Coronary artery (tissue), 2 donors: ENCODE data around the gene SMAD9.

ENCODE experiments used
- DNase-seq: peaks from one replicate; pipeline ENCODE4 v3.0.0-alpha.2; 2017; ENCODE audit warnings: low spot score
- H3K27ac ChIP-seq, 2 donors: fragments of 200-600 bp; sonication (generic); one replicate each; pipeline ENCODE4 v1.5.1; 2016 to 2019
- H3K4me3 ChIP-seq: fragments of 200-600 bp; sonication (generic); 2 replicates; pipeline ENCODE4 v1.5.1; 2016; ENCODE audit warnings: mild to moderate bottlenecking, moderate library complexity
- TF ChIP-seq, protein P1 (sequence below): fragments of 200-600 bp; sonication (generic); IDR thresholded peaks from one replicate; pipeline ENCODE4 v1.5.1; 2019; ENCODE audit warnings: antibody characterized with exemption

Gene SMAD9

DNA sequence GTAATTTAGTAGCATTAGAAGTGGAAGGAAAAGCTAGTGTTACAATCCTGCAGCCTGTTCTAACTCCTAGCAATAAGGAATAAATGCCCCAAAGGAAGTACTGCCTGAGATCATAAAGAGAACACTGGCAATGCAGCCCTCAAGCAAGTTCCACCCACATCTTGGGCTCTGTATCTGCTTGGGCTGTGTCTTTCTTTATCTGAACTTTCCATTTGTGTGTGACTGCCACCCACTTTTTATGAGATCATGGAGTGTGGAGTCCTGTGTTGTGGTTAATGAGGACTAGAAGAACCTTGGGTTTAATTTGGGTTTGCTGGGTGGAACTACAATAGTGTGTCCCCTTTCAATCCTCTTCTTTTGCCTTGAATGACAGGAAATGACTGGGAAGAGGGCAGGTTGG is 62.8 kb downstream of the SMAD9 start:
- no peak overlapping the region for H3K27ac ChIP-seq
- DNase-seq, result no peak
- no peak overlapping the region for H3K4me3 ChIP-seq
- TF ChIP-seq, protein P1, sequence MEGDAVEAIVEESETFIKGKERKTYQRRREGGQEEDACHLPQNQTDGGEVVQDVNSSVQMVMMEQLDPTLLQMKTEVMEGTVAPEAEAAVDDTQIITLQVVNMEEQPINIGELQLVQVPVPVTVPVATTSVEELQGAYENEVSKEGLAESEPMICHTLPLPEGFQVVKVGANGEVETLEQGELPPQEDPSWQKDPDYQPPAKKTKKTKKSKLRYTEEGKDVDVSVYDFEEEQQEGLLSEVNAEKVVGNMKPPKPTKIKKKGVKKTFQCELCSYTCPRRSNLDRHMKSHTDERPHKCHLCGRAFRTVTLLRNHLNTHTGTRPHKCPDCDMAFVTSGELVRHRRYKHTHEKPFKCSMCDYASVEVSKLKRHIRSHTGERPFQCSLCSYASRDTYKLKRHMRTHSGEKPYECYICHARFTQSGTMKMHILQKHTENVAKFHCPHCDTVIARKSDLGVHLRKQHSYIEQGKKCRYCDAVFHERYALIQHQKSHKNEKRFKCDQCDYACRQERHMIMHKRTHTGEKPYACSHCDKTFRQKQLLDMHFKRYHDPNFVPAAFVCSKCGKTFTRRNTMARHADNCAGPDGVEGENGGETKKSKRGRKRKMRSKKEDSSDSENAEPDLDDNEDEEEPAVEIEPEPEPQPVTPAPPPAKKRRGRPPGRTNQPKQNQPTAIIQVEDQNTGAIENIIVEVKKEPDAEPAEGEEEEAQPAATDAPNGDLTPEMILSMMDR, result no peak

DNA sequence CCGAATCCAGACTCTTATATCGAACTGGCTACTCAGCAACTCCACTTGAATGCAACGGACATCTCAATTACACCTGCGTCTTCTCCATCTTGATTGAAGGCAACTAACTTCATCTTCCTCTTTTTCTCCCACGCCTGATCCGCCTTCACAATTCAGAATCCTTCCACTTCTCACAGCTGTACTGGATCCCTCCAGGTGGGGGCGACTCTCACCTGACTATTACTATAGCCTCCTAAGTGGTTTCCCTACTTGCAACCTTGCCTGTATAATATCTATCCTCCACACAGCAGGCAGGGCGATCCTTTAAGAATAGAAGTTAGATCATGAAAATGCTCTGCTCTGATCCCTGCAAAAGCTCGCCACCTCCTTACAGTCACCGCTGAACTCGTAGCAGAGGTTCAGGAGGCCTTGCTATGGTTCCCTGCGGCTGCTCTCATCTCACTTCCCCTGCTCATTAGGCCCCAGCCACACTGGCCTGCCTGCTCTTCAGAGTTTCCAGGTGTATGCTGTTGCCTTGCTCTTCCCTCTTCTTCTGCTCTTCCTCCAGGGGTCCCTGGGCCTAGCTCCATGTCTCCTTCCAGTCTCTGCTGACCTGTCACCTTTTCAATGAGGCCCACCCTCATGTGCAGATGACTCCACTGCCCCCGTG is 69.1 kb downstream of the SMAD9 start:
- DNase-seq, result no peak
- TF ChIP-seq, protein P1, result no peak
- H3K4me3 ChIP-seq, result no peak overlapping the region
- no peak overlapping the region for H3K27ac ChIP-seq

DNA sequence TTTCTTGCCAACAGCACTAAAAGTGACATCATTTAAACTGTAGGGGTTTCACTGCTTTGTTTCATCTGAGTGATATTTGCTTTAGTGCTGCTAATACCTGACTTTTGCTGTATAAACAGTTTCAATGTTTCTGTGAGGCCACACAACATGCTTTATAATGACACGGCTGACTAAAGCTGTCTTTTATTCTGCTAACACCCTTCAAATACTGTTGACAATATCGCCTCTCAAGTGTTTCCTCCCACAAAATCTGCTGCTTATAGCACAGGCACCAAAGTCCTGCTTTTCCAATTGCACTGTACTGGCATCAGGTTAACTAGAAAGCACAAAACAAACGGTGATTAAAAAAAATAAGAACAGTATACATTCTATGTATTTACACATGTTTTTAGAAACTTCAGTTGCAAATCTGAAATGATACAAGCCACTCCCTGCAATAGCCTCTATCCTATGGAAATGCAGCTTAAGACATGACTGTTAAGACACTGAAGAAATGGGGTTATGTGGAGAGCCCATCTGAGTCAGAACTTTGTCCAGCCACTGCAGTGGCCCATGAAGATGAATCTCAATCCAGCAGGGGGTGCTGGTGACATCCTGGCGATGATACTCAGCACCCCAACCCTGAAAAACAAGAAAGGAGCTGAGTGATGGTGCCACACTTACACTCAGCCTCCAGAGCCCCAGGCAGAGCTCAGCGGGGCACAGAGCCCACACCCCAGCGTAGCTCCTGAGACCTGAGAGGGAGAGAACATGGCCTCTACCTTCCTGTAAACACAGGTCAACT is 71.6 kb downstream of the SMAD9 start:
- H3K27ac ChIP-seq, result no peak overlapping the region
- TF ChIP-seq, protein P1, result no peak
- DNase-seq, result no peak
- no peak overlapping the region for H3K4me3 ChIP-seq

DNA sequence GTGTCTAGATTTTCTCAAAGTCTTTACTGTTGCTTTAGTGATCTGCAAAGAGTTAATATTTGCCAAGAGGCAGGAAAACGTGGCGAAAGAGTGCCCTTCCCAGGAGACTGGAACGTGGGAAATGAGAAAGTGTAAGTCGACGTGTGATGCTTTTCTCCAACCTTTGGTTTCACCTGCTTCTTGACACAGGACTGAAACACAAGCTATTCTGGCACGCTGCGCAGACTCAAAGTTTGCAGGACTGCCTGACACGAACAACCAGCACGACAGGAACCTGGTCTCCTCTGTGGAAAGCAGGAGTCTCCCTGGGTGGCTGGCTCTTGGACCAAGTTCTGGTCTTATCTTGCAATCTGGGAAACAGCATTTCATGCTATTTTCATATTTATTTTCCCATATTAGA is 72.4 kb downstream of the SMAD9 start:
- TF ChIP-seq, protein P1, result no peak
- Histone ChIP-seq H3K4me3 (no peak overlapping the region), H3K27ac (no peak overlapping the region)
- DNase-seq, result no peak

DNA sequence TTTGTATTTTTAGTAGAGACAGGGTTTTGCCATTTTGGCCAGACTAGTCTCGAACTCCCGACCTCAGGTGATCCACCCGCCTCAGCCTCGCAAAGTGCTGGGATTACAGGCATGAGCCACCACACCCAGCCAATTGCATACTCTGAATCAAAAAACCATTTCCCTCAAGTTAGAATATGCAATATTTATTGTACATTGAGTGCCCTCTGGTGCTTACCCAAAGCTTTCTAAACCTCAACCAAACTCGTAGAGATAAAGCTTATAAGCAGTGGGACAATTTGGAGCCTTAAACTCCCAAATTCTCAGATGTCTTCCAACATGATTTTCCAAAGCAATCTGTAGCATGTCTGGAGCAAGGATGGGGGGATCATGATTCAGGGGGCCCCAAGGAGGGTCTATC is 78.6 kb downstream of the SMAD9 start:
- TF ChIP-seq, protein P1, result no peak
- no peak for DNase-seq
- Histone ChIP-seq H3K27ac (no peak overlapping the region), H3K4me3 (no peak overlapping the region)

DNA sequence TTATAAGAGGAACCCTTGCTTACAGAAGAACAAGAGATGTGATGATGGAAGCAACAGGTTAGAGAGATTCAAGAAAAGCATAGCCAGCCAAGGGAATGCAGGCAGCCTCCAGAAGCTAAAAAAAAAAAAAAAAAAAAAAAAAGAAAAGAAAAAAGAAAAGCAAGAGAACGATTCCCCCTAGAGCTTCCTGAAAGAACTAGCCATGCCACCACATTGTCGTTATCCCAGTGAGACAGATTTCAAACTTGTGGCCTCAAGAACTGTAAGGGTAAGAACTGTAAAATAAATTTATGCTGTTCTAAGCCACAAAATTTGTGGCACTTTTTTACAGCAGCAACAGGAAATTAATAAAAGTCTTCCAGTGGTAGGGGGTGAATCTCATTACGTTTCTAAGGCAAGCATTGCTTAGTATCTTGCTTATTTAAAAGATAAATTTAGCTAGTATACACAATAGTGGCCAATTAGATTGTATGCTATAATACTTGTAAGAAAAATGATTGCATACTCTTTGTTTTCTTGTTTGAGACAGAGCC is 79.3 kb downstream of the SMAD9 start:
- no peak for DNase-seq
- no peak overlapping the region for H3K27ac ChIP-seq
- no peak overlapping the region for H3K4me3 ChIP-seq
- TF ChIP-seq, protein P1, result no peak
